Astrocyte (in vitro differentiated cells and primary cell): Measurements from ENCODE around the gene RAD51B. TPM values are rescaled to one million over a fixed set of nuclear protein-coding genes. Genes with fewer than 3 reads are reported as not detected.

ENCODE experiments used
- DNase-seq: peaks from one replicate; pipeline ENCODE4 v3.0.0-alpha.2; 2010; ENCODE audit warnings: low read depth
- FAIRE-seq: peaks from 2 replicates; lab custom pipeline; 2011; peaks lifted over from hg19 to GRCh38; lab: Jason Lieb, UNC
- H2AFZ ChIP-seq: 2 replicates; pipeline ENCODE4 v1.6.0; 2012; ENCODE audit warnings: low read depth, low read length, inconsistent platforms
- H3K27ac ChIP-seq: 2 replicates; pipeline ENCODE4 v1.5.1; 2011; ENCODE audit warnings: low read depth, low read length, inconsistent platforms
- H3K27me3 ChIP-seq: 2 replicates; pipeline ENCODE4 v1.6.0; 2011; ENCODE audit warnings: low read length, inconsistent platforms; ENCODE audit not compliant: insufficient read depth
- H3K36me3 ChIP-seq: 2 replicates; pipeline ENCODE4 v1.5.1; 2011; ENCODE audit warnings: low read length, inconsistent platforms; ENCODE audit not compliant: insufficient read depth
- H3K4me1 ChIP-seq: 2 replicates; pipeline ENCODE4 v1.5.1; 2011; ENCODE audit warnings: low read length, inconsistent platforms; ENCODE audit not compliant: insufficient read depth
- H3K4me2 ChIP-seq: 2 replicates; pipeline ENCODE4 v1.6.0; 2012; ENCODE audit warnings: low read length, inconsistent platforms
- H3K4me3 ChIP-seq: 2 replicates; pipeline ENCODE4 v1.5.1; 2011; ENCODE audit warnings: low read depth, mild to moderate bottlenecking, low read length, inconsistent platforms; ENCODE audit not compliant: insufficient read depth
- H3K79me2 ChIP-seq: 2 replicates; pipeline ENCODE4 v1.6.0; 2012; ENCODE audit warnings: mild to moderate bottlenecking, low read length, inconsistent platforms; ENCODE audit not compliant: insufficient read depth
- H3K9ac ChIP-seq: 2 replicates; pipeline ENCODE4 v1.6.0; 2012; ENCODE audit warnings: mild to moderate bottlenecking, low read length, inconsistent platforms
- H3K9me3 ChIP-seq: 2 replicates; pipeline ENCODE4 v1.5.1; 2012; ENCODE audit warnings: low read depth, mild to moderate bottlenecking, low read length, inconsistent platforms; ENCODE audit not compliant: insufficient read depth
- H4K20me1 ChIP-seq: 2 replicates; pipeline ENCODE4 v1.6.0; 2012; ENCODE audit warnings: low read length, inconsistent platforms; ENCODE audit not compliant: insufficient read depth
- H3K27ac Mint-ChIP-seq: one replicate; pipeline ENCODE4 v1.8.0; 2021; ENCODE audit warnings: mild to moderate bottlenecking, mixed read lengths; ENCODE audit not compliant: unreplicated experiment
- H3K27me3 Mint-ChIP-seq: one replicate; pipeline ENCODE4 v1.8.0; 2021; ENCODE audit warnings: low read depth, mixed read lengths; ENCODE audit not compliant: unreplicated experiment
- H3K36me3 Mint-ChIP-seq: one replicate; pipeline ENCODE4 v1.8.0; 2021; ENCODE audit warnings: low read depth, mixed read lengths; ENCODE audit not compliant: unreplicated experiment
- H3K4me1 Mint-ChIP-seq: one replicate; pipeline ENCODE4 v1.8.0; 2021; ENCODE audit warnings: low read depth, mixed read lengths; ENCODE audit not compliant: unreplicated experiment
- H3K4me3 Mint-ChIP-seq: one replicate; pipeline ENCODE4 v1.8.0; 2021; ENCODE audit warnings: mild to moderate bottlenecking, moderate library complexity, mixed read lengths; ENCODE audit not compliant: unreplicated experiment
- H3K9me3 Mint-ChIP-seq: one replicate; pipeline ENCODE4 v1.8.0; 2021; ENCODE audit warnings: mild to moderate bottlenecking, mixed read lengths; ENCODE audit not compliant: unreplicated experiment
- EZH2 ChIP-seq: IDR thresholded peaks from 2 replicates; pipeline ENCODE4 v1.6.1; 2012; ENCODE audit warnings: mild to moderate bottlenecking, low read length, inconsistent platforms; ENCODE audit not compliant: insufficient read depth
- total RNA-seq: library from RNA; stranded (reverse); gene quantifications from 2 replicates; pipeline ENCODE4 v1.2.1, GENCODE V29; 2021
- TF ChIP-seq, protein P1 (sequence below): IDR thresholded peaks from 2 replicates; pipeline ENCODE4 v1.5.1; 2011; ENCODE audit warnings: low read depth, mild to moderate bottlenecking, inconsistent platforms, low read length, moderate library complexity; ENCODE audit not compliant: insufficient read depth

Gene RAD51B
- total RNA-seq, 1 donor from 2014 or later, result 10.8 TPM

DNA sequence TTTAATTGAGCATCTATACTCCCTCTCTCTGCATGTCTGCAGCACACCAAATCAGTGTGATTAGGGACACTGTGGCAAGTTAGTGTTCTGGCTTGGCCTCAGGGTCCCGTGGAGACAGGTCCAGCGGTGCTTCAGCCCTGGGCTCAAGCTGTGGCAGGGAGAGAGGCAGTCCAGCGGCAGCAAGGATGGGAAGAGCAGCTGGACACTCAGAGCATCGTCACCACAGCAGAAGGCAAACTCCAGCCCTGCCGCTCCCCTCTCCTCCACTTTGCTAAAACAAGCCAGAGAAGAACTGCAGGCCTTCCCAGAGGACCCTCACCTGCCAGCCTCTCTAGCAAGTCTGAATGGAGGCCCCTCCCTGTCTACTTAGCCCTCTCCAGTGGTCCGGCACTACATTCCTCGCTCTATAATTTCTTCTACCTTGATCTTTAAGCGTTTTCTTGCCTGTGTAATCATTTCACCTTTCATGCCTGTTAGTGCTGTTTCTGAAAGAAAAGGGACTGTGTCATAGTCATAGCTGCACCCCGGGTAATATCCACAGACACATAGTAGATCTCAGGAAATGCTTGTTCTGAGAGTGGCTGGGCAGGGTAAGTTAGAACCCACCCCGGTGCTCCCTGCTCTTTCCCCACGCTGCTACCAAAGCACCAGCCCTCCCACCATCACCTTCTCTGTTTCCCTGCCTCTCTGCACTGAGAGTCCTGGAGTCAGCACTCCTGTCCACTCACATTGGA lies 951.1 kb downstream of the RAD51B start:
- Histone ChIP-seq H3K36me3 (no peaks in the 10 kb centered on the region), H3K4me2 (no peak overlapping the region), H3K9me3 (peaks cover 13% of the 10 kb centered on the region), H3K9ac (no peak overlapping the region), H3K4me1 (no peaks in the 10 kb centered on the region), H4K20me1 (no peaks in the 10 kb centered on the region), H3K4me3 (no peak overlapping the region), H2AFZ (no peak overlapping the region), H3K79me2 (no peaks in the 10 kb centered on the region), H3K27me3 (no peaks in the 10 kb centered on the region), H3K27ac (no peak overlapping the region)
- DNase-seq (no peak), FAIRE-seq (no peak)
- no peak for TF ChIP-seq EZH2
- TF ChIP-seq, protein P1, sequence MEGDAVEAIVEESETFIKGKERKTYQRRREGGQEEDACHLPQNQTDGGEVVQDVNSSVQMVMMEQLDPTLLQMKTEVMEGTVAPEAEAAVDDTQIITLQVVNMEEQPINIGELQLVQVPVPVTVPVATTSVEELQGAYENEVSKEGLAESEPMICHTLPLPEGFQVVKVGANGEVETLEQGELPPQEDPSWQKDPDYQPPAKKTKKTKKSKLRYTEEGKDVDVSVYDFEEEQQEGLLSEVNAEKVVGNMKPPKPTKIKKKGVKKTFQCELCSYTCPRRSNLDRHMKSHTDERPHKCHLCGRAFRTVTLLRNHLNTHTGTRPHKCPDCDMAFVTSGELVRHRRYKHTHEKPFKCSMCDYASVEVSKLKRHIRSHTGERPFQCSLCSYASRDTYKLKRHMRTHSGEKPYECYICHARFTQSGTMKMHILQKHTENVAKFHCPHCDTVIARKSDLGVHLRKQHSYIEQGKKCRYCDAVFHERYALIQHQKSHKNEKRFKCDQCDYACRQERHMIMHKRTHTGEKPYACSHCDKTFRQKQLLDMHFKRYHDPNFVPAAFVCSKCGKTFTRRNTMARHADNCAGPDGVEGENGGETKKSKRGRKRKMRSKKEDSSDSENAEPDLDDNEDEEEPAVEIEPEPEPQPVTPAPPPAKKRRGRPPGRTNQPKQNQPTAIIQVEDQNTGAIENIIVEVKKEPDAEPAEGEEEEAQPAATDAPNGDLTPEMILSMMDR, result no peak
- no peak overlapping the region for H3K4me3 Mint-ChIP-seq
- H3K9me3 Mint-ChIP-seq, result peaks cover 5% of the 10 kb centered on the region
- H3K36me3 Mint-ChIP-seq, result no peaks in the 10 kb centered on the region
- H3K27ac Mint-ChIP-seq, result no peak overlapping the region
- H3K4me1 Mint-ChIP-seq, result no peaks in the 10 kb centered on the region
- peaks cover 24% of the 10 kb centered on the region for H3K27me3 Mint-ChIP-seq

- no peak for FAIRE-seq
- Histone ChIP-seq H3K4me1 (no peaks in the 10 kb centered on the region), H3K27me3 (no peaks in the 10 kb centered on the region), H3K27ac (no peak overlapping the region), H3K79me2 (no peaks in the 10 kb centered on the region), H4K20me1 (no peaks in the 10 kb centered on the region), H3K4me3 (no peak overlapping the region), H3K9ac (no peak overlapping the region), H2AFZ (peak overlapping the region; percentile 53), H3K9me3 (peaks cover 15% of the 10 kb centered on the region), H3K36me3 (no peaks in the 10 kb centered on the region), H3K4me2 (no peak overlapping the region)
- H3K9me3 Mint-ChIP-seq, result peaks cover 6% of the 10 kb centered on the region
- TF ChIP-seq EZH2, result no peak
- TF ChIP-seq, protein P1, result no peak
- H3K4me1 Mint-ChIP-seq, result no peaks in the 10 kb centered on the region
- no peak overlapping the region for H3K4me3 Mint-ChIP-seq
- DNase-seq, result no peak
- H3K36me3 Mint-ChIP-seq, result no peaks in the 10 kb centered on the region
- H3K27me3 Mint-ChIP-seq, result peaks cover 21% of the 10 kb centered on the region
- H3K27ac Mint-ChIP-seq, result no peak overlapping the region
Measured at GRCh38 chr14:68771631-68772030, 952.1 kb downstream of the RAD51B start.

DNA sequence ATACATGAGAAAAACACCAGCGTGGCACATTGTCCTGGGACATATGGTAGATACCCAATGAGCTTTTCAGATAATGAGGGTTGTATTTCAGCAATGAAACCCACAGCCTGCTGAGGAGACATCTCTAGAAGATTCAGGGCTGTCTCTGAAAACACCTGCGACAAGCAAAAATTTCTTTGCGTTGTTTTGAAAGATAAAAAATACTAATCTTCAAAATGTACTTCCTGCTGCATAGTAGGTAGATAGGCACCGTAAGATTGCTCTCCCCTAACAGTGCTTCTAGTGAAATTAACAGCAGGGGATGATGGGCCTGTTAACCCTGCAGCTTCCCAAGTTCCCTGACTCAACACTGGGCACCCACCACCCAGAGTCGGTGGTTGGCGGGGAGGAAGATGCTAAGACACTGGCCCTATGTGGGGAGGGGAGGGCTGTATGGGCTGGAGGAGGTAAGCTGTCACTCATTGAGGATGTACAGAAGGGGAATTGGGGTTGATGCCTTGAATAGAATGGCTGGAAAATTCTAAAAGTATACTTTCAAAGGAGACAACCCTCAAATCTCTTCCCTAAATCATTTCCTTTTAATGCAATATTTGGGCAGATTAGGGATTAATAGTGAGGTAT lies 953.3 kb downstream of the RAD51B start:
- Histone ChIP-seq H3K4me2 (no peak overlapping the region), H3K36me3 (no peaks in the 10 kb centered on the region), H3K27me3 (no peaks in the 10 kb centered on the region), H3K79me2 (no peaks in the 10 kb centered on the region), H3K4me1 (no peaks in the 10 kb centered on the region), H2AFZ (no peak overlapping the region), H3K4me3 (no peak overlapping the region), H3K9ac (no peak overlapping the region), H3K27ac (no peak overlapping the region), H4K20me1 (no peaks in the 10 kb centered on the region), H3K9me3 (peaks cover 15% of the 10 kb centered on the region)
- H3K27me3 Mint-ChIP-seq, result peaks cover 8% of the 10 kb centered on the region
- H3K4me1 Mint-ChIP-seq, result peaks cover 3% of the 10 kb centered on the region
- H3K36me3 Mint-ChIP-seq, result no peaks in the 10 kb centered on the region
- H3K27ac Mint-ChIP-seq, result no peak overlapping the region
- TF ChIP-seq, protein P1, result no peak
- TF ChIP-seq EZH2, result no peak
- no peak for FAIRE-seq
- H3K4me3 Mint-ChIP-seq, result no peak overlapping the region
- peaks cover 6% of the 10 kb centered on the region for H3K9me3 Mint-ChIP-seq
- DNase-seq, result no peak
